Islet precursor cell (in vitro differentiated cells): ENCODE data around the gene LPCAT2.
A peak's percentile ranks its signal among the peaks of the same experiment; 100 is the strongest.

ENCODE experiments used
- DNase-seq: peaks from one replicate; pipeline ENCODE4 v3.0.0-alpha.2; 2018

The LPCAT2 gene

GRCh38 chr16:55482056-55482455 is 26.8 kb upstream of the LPCAT2 start:
- no peak for DNase-seq

GRCh38 chr16:55487048-55487803 is 21.6 kb upstream of the LPCAT2 start:
- DNase-seq = peak; percentile 59

GRCh38 chr16:55488306-55488705 is 20.6 kb upstream of the LPCAT2 start:
- DNase-seq = peak; percentile 23

GRCh38 chr16:55489119-55489955 is 19.5 kb upstream of the LPCAT2 start:
- peak; percentile 37 for DNase-seq

GRCh38 chr16:55489956-55490265 is 19.0 kb upstream of the LPCAT2 start:
- DNase-seq = no peak

GRCh38 chr16:55490301-55490700 is 18.6 kb upstream of the LPCAT2 start:
- DNase-seq = peak; percentile 18

DNA sequence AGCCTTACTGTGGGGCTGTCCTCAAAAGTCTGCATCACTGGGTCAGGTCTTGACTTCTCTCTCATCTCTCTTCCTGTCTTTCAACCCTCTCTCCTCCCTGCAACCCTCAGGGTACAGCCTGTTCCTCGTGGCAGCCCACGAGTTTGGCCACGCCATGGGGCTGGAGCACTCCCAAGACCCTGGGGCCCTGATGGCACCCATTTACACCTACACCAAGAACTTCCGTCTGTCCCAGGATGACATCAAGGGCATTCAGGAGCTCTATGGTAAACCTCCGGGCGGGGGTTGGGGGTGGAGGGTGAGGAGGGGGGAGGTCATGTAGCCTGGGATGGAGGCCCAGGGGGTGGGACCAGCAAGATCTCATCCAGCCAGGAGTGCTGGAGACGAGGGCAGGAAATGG is 17.2 kb upstream of the LPCAT2 start:
- DNase-seq = peak; percentile 44

DNA sequence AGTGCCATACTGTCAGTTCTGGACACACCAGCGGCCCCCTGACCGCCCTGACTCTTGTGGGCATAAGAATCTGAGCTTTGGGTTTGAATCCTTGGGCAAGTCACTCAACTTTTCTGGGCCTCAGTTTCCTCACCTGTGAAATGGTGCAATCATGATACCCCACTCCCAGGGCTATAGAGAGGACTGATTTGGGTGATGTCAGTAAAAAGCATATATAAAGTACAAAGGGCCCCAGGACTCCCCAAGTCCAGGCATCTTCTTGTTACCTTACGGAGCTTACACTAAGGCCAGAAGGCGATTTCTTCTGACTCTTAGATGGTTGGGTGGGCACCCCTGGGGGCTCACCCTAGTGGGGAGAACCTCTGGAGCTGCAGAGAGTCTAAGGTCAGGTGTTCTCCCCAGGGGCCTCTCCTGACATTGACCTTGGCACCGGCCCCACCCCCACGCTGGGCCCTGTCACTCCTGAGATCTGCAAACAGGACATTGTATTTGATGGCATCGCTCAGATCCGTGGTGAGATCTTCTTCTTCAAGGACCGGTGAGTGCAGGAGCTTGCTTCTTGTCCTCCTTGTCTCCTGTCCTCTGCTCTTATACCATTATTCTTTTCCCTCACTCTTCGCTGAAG is 16.0 kb upstream of the LPCAT2 start:
- peak; percentile 22 for DNase-seq

GRCh38 chr16:55494994-55495421 is 13.9 kb upstream of the LPCAT2 start:
- DNase-seq = peak; percentile 70

DNA sequence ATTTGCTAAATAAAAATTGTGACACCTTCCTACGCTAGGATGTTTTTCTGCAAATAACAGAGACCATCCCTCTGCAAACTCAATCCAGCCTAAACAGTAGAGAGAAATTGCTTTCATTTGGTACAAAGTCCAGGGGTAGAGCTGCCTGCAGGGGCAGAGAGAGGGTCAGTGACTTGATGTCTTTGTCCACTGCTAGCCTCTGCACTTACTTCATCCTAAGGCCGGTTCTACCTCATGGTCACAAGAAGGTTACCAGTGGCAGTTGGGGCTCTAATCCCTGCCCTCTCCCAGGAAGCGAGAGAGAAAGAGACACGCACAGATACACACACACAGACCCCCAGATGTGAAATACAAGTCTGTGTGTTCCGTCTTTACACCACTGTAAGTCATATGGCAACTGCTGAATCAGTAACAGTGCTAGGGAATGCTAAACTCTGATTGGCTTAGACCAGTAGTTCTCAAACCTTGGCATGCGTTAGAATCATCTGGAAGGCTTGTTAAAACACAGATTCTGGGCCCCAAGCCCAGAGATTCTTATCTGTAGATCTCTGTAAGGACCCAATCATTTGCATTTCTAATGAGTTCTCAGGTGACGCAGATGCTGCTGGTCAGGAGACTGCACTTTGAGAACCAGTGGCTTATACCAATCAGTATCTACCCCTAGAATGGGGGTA is 13.1 kb upstream of the LPCAT2 start:
- DNase-seq = peak; percentile 29

- DNase-seq = peak; percentile 35
Measured at GRCh38 chr16:55496509-55497145, 12.2 kb upstream of the LPCAT2 start.

DNA sequence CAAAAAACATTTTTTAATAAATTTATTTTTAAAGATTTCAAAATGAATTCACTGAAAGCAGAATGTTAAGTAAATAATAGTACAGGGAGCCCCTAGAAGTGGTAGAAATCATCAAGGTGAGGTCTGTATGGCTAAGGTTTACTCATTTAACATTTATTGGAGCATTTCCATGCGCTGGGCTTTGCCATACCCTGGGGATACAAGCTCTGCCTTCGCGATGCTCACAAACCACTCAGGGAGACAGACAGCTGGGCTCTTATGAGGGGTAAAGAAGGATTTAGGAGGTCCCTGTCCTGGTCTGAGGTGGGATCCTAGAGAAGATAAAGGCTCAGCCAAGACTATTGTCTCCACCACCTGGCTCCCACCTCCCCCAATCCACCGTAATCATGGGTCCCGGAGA is 11.3 kb upstream of the LPCAT2 start:
- peak; percentile 50 for DNase-seq

DNA sequence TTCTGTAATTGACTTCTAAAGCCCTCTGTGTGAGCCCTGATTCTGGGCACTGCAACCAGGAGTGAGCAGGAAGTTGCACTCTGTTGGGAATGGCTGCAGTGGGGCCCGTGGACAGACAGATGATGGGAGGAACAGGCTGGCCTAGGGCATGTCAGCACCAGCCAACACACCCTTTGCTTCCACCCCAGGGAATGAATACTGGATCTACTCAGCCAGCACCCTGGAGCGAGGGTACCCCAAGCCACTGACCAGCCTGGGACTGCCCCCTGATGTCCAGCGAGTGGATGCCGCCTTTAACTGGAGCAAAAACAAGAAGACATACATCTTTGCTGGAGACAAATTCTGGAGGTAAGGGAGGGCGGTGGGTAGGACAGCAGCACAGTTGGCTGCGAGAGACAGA is 10.8 kb upstream of the LPCAT2 start:
- DNase-seq = peak; percentile 60

GRCh38 chr16:55499281-55499680 is 9.6 kb upstream of the LPCAT2 start:
- DNase-seq = peak; percentile 55

GRCh38 chr16:55499951-55500529 is 8.8 kb upstream of the LPCAT2 start:
- DNase-seq = peak; percentile 98

GRCh38 chr16:55500530-55501011 is 8.3 kb upstream of the LPCAT2 start:
- DNase-seq = peak; percentile 90

- DNase-seq = no peak
Measured at GRCh38 chr16:55501549-55502322, 7.1 kb upstream of the LPCAT2 start.

DNA sequence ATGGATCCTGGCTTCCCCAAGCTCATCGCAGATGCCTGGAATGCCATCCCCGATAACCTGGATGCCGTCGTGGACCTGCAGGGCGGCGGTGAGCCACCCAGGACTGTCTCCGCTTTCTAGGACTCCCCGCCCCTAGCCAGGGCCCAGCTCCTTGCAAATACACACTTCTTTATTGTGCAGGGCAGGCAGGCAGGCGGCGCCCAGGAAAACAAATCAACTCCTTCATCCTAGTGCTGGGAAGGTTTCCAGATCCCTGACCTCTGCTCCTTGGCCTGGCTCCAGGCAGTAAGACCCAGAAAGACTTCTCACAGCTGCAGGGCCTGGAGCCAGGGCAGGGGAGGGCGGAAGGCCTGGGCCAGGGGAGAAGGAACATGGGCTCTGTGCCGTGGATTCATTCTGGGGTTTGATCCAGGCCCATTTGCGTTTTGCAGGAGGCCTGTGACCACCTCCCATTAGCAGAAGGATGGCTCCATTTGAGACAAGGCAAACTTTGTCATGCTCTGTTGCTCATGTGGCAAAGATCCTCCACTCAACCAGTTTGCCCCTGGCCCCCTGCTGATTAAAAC is 6.0 kb upstream of the LPCAT2 start:
- DNase-seq = peak; percentile 98

DNA sequence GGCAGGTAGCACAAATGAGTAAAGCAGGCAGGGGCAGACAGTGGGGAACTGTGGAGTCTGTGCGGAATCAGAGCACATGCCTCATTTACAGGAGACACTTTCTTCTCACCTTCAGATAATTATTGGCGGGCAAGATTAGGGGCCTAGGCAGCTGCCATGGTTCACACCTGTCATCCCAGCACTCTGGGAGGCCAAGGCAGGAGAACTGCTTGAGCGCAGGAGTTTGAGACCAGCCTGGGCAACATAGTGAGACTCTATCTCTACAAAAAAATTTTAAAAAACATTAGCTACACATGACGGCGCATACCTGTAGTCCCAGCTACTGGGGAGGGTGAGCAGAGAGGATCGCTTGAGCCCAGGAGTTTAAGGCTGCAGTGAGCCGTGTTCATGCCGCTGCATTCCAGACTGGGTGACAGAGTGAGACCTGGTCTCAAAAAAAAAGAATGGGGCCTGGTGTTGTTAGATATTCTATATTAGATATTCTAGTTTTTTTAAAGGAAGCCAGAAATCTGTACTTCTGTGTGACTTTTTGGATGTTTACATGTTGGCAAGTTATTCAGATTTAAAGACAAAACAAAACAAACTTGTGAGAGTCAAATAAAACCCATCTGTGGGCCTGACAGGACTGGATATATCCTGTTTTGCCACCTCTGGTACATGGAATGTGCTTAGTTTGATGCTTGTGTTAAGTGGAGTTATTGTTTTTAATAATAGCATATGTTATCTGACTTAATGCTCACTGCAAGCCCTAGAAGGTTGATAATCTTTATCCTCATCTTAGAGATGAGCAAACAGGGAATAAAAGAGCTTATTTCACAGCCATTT is 4.9 kb upstream of the LPCAT2 start:
- DNase-seq = no peak
